Measurements from ENCODE around the gene NUDT14. TPM values are rescaled to one million over a fixed set of nuclear protein-coding genes. Genes with fewer than 3 reads are reported as not detected.
A peak's percentile ranks its signal among the peaks of the same experiment; 100 is the strongest.

Gene NUDT14
- total and polyA plus RNA-seq, 9 donors, result 0.68 to 22.5 (median 11.4) TPM

GRCh38 chr14:105143451-105144025 lies 37.6 kb downstream of the NUDT14 start:
- Histone ChIP-seq H3K36me3 (no peaks in the 10 kb centered on the region), H3K27me3 (no peaks in the 10 kb centered on the region), H3K27ac (no peak overlapping the region), H3K9me3 (peaks cover 0 to 3% of the 10 kb centered on the region in 2 donors), H3K4me1 (ENCODE audit: insufficient read depth) (no peaks in the 10 kb centered on the region), H3K4me3 (no peak overlapping the region)
- intact Hi-C loops (cut with DNase I), result no loop called here
- WGBS, 3 donors, result 89 to 93% (median 90%) methylated on average over 20 to 27 of the region's 27 CpGs
- TF ChIP-seq CTCF (IDR thresholded peaks at IDR 0.05), result no peak
- no peak for TF ChIP-seq POLR2A (IDR thresholded peaks at IDR 0.05)
- no peak for TF ChIP-seq EP300 (IDR thresholded peaks at IDR 0.05)
- peak in 1 of 5 donors; percentile 22 for DNase-seq

GRCh38 chr14:105142651-105143450 lies 38.3 kb downstream of the NUDT14 start:
- TF ChIP-seq EP300 (IDR thresholded peaks at IDR 0.05) (no peak), CTCF (IDR thresholded peaks at IDR 0.05) (no peak), POLR2A (IDR thresholded peaks at IDR 0.05) (no peak)
- intact Hi-C loops (cut with DNase I), result no loop called here
- WGBS, 3 donors, result 94 to 96% (median 95%) methylated on average over 56 to 60 of the region's 60 CpGs
- no peaks in the 10 kb centered on the region for H3K27me3 ChIP-seq
- DNase-seq, result peak in 1 of 5 donors; percentile 11
- peaks cover 0 to 3% of the 10 kb centered on the region in 2 donors for H3K9me3 ChIP-seq
- no peaks in the 10 kb centered on the region for H3K36me3 ChIP-seq
- no peak overlapping the region for H3K27ac ChIP-seq
- H3K4me3 ChIP-seq, result no peak overlapping the region
- H3K4me1 ChIP-seq (ENCODE audit: insufficient read depth), result no peaks in the 10 kb centered on the region

- H3K27me3 ChIP-seq, result no peaks in the 10 kb centered on the region
- WGBS, 3 donors, result 89 to 91% (median 90%) methylated on average over 43 of the region's 43 CpGs
- H3K36me3 ChIP-seq, result no peaks in the 10 kb centered on the region
- no peak overlapping the region for H3K27ac ChIP-seq
- peak in 1 of 5 donors; percentile 14 for DNase-seq
- H3K4me1 ChIP-seq (ENCODE audit: insufficient read depth), result no peaks in the 10 kb centered on the region
- TF ChIP-seq POLR2A (IDR thresholded peaks at IDR 0.05) (no peak), EP300 (IDR thresholded peaks at IDR 0.05) (no peak), CTCF (IDR thresholded peaks at IDR 0.05) (no peak)
- intact Hi-C loops (cut with DNase I), result no loop called here
- H3K9me3 ChIP-seq, result peaks cover 0 to 3% of the 10 kb centered on the region in 2 donors
- no peak overlapping the region for H3K4me3 ChIP-seq
These were observed 39.4 kb downstream of the NUDT14 start for GRCh38 chr14:105141486-105142281.

- H3K4me1 ChIP-seq (ENCODE audit: insufficient read depth), result no peaks in the 10 kb centered on the region
- H3K36me3 ChIP-seq, result no peaks in the 10 kb centered on the region
- no peaks in the 10 kb centered on the region for H3K27me3 ChIP-seq
- 88 to 90% (median 89%) methylated on average over 6 of the region's 6 CpGs for WGBS, 3 donors
- no peak for DNase-seq
- H3K4me3 ChIP-seq, result no peak overlapping the region
- no peak overlapping the region for H3K27ac ChIP-seq
- TF ChIP-seq CTCF (IDR thresholded peaks at IDR 0.05), result no peak
- no peak for TF ChIP-seq POLR2A (IDR thresholded peaks at IDR 0.05)
- TF ChIP-seq EP300 (IDR thresholded peaks at IDR 0.05), result no peak
- intact Hi-C loops (cut with DNase I), result no loop called here
- H3K9me3 ChIP-seq, result peaks cover 0 to 3% of the 10 kb centered on the region in 2 donors
These were observed 40.1 kb downstream of the NUDT14 start for GRCh38 chr14:105141026-105141425.

Data from ovary (tissue), 9 donors.